Gastrocnemius medialis (tissue), 4 donors: ENCODE results near the gene KDM8.

ENCODE experiments used
- POLR2A ChIP-seq, 2 donors: fragments of 450-650 bp; IDR thresholded peaks; one replicate each; pipeline ENCODE4 v1.6.1; 2017; ENCODE audit warnings: antibody characterized with exemption in 2 of 2, mild to moderate bottlenecking in 2 of 2, moderate library complexity in 2 of 2
- TF ChIP-seq, protein P1 (sequence below), 5 experiments: fragments of 450-650 bp in 3 of 5; fragments of 200-600 bp in 2 of 5; sonication (generic) in 2 of 5; IDR thresholded peaks in 4 of 5; conservative IDR thresholded peaks in 1 of 5; 1 replicate in 4 of 5; 2 replicates in 1 of 5; pipeline ENCODE4 v1.5.1; 2016 to 2019; ENCODE audit warnings: antibody characterized with exemption in 5 of 5, mild to moderate bottlenecking in 3 of 5, moderate library complexity in 3 of 5

DNA sequence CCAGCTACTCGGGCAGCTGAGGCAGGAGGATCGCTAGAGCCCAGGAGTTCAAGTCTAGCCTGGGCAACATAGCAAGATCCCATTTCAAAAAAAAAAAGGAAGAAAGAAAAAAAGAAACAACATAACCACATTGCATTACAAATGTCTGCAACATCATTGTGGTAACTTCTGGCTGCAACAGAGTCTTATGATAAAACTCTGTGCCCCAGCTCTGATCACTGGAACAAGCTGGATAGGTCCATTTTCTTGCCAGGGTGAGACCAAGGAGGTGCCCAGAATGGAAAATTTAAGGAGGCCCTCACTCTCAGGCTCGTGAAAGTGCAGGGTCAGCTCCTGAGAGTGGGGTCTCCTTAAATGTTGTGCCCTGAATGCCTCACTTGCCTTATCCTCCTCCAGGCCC is 37.8 kb upstream of the KDM8 start:
- TF ChIP-seq, protein P1, sequence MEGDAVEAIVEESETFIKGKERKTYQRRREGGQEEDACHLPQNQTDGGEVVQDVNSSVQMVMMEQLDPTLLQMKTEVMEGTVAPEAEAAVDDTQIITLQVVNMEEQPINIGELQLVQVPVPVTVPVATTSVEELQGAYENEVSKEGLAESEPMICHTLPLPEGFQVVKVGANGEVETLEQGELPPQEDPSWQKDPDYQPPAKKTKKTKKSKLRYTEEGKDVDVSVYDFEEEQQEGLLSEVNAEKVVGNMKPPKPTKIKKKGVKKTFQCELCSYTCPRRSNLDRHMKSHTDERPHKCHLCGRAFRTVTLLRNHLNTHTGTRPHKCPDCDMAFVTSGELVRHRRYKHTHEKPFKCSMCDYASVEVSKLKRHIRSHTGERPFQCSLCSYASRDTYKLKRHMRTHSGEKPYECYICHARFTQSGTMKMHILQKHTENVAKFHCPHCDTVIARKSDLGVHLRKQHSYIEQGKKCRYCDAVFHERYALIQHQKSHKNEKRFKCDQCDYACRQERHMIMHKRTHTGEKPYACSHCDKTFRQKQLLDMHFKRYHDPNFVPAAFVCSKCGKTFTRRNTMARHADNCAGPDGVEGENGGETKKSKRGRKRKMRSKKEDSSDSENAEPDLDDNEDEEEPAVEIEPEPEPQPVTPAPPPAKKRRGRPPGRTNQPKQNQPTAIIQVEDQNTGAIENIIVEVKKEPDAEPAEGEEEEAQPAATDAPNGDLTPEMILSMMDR (IDR thresholded peaks at IDR 0.05 in 4 of 5, conservative IDR thresholded peaks at IDR 0.05 in 1 of 5) = no peak
- TF ChIP-seq POLR2A (IDR thresholded peaks at IDR 0.05) = no peak
